RCC 7860 (cell line): ENCODE data around the gene SAMD15.
"Not testable (repeated sequence)": the region's sequence is repeated elsewhere in the genome, so short reads cannot be mapped to it uniquely, and the experiment has no call there.

Experiments
- DNase-seq: peaks from one replicate; pipeline ENCODE4 v3.0.0-alpha.2; 2015; ENCODE audit warnings: low spot score
- FAIRE-seq: peaks from 2 replicates; lab custom pipeline; 2012; peaks lifted over from hg19 to GRCh38; lab: Jason Lieb, UNC

The SAMD15 gene

GRCh38 chr14:77376771-77377501, at the start of gene SAMD15, which contains the start of gene TMED8:
TSS of gene SAMD15 (plus strand) at chr14:77377379. CDS start at chr14:77377419, 40 bp downstream.
TSS of gene TMED8 (minus strand) at chr14:77377094. CDS start at chr14:77377053, 41 bp downstream.
- DNase-seq = peak; percentile 43
- FAIRE-seq = no peak

GRCh38 chr14:77329872-77330271, 47.3 kb upstream of the SAMD15 start:
- DNase-seq (no peak), FAIRE-seq (no peak)

DNA sequence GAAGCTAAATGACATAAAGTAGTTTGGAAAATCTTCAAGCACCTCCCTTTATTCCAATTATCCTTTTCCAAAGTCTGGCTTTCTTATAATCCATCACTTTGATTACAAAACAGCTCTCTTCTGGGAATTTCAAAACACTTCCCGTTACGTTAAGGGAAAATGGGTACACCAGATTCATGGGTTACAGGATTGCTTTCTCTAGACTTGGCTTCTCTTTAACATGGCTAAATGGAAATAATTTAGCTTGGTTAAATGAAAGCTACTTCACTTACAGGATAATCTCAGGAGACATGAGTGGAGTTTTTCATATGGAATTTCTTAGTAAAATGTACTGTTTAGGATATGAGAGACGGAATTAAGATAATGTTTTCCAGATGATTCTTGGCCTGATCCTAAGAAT, 41.6 kb upstream of the SAMD15 start:
- DNase-seq = no peak
- no peak for FAIRE-seq

GRCh38 chr14:77337255-77337654, 39.9 kb upstream of the SAMD15 start:
- not testable (repeated sequence) for FAIRE-seq

DNA sequence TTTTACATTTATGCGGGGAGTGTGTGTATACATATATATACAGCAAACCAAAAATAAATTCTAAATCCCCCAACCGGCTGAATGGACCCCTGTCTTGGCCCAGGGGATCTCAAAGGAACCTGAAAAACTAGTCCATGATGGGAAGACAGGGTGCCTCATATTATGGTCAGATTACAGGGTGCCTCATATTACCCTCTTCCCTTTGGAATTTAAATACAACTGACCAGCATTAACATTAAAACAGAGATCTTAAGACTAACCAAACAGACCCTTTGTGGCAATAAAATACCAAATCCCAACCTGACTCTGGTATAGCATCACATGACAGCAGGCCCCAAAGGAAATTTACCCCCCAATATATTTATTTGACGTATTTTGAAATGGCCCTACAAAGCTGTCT, 39.3 kb upstream of the SAMD15 start:
- DNase-seq (no peak), FAIRE-seq (no peak)

More at GRCh38 chr14:77337255-77337654, 39.9 kb upstream of the SAMD15 start:
- not testable (repeated sequence) for DNase-seq

DNA sequence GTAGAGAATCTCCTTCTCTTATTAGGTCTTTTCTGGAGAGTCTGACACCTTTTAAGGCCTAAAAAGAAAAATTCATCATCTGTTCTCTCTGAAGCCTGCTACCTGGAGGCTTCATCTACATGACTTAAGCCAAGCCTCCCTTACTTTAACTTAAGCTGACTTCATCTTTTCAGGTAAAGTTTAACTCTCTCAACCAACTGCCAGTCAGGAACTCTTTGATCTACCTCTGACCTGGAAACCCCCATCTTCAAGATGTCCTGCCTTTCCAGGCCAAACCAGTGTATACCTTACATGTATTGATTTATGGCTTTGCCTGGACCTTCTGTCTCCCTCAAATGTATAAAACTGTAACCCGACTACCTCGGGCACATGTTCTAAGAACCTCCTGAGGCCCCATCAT, 38.9 kb upstream of the SAMD15 start:
- DNase-seq = no peak
- FAIRE-seq = no peak

DNA sequence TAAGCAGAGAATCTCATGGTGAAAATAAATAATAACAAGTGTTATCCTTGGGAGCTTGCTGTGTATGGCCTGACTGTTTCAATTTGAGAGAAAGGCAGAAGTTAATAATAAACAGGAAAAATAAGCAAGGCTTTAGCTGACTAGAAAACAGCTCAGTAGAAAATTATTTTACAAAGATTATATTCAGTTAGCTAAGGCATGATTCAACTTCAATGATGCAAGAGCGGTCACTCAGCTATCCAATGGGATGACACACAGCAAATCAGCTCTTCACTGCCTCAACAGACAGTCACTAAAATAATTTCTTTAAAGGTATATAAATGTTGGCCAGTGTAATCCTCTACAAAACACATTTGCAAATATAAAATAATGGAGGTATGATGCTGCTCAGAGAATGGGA, 37.8 kb upstream of the SAMD15 start:
- DNase-seq = peak; percentile 22
- no peak for FAIRE-seq

- DNase-seq (no peak), FAIRE-seq (no peak)
Observed at GRCh38 chr14:77340389-77340788, 36.8 kb upstream of the SAMD15 start.

GRCh38 chr14:77342726-77343397, 34.3 kb upstream of the SAMD15 start:
- FAIRE-seq = no peak
- no peak for DNase-seq

DNA sequence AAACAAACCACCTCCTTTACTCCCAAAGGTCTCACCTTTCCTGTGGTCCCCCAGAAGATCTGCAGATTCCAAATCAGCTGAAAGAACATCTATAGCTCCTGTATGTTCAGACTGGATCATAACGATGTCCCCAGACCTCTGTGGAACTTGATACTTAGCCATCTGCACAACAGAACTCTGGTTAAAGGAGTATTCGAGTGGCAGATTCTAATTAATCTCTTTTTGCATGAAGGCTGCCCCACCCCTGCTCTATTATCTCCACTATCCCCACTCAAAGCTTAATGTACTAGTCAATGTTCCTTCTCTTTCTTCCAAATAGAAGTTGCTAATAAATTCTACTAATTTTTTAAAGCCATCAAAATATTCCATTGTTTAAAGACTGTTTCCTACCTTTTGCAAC, 33.5 kb upstream of the SAMD15 start:
- no peak for DNase-seq

GRCh38 chr14:77344377-77344996, 32.7 kb upstream of the SAMD15 start:
- FAIRE-seq = no peak
- no peak for DNase-seq

More for the DNA sequence above, 33.5 kb upstream of the SAMD15 start:
- FAIRE-seq = no peak

DNA sequence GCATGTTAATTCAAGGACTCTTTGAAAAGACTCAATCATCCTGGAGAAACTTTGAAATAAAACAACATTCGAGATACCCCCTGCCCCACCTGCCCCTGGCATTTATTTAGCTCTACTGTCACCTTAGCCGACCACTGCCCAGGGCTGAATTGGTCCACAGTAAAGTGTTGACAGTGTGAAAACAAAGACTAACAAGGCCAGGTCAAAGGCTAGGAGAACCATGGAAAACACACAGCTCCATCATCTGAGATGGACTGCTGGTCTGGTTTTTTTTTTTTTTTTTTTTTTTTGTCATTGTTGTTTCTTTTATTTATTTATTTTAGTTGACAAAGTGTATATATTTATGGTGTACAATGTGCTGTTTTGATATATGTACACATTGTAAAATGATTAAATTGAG, 30.7 kb upstream of the SAMD15 start:
- DNase-seq = no peak
- FAIRE-seq = no peak

DNA sequence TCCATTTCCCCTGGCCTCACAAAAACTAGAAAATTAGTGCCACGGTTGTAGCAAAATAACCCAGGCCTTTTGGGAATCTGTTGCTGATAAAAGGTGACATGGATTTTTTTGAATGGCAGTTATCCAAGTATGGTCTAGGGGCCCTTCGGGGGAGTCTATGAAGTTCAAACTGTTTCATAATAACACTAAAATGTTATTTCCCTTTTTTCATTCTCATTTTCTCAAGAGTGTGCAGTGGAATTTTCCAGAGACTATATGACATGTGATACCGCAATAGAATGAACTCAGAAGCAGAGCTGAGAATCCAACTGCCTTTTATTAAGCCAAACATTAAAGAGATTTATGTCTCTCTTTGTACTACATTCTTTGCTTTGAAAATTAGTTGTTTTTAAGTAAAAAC, 29.4 kb upstream of the SAMD15 start:
- no peak for FAIRE-seq
- DNase-seq = no peak

- DNase-seq (no peak), FAIRE-seq (no peak)
Observed at GRCh38 chr14:77353469-77354141, 23.6 kb upstream of the SAMD15 start.

GRCh38 chr14:77355811-77356210, 21.4 kb upstream of the SAMD15 start:
- FAIRE-seq (no peak), DNase-seq (no peak)

- DNase-seq = no peak
- no peak for FAIRE-seq
Observed at GRCh38 chr14:77356899-77357298, 20.3 kb upstream of the SAMD15 start.

DNA sequence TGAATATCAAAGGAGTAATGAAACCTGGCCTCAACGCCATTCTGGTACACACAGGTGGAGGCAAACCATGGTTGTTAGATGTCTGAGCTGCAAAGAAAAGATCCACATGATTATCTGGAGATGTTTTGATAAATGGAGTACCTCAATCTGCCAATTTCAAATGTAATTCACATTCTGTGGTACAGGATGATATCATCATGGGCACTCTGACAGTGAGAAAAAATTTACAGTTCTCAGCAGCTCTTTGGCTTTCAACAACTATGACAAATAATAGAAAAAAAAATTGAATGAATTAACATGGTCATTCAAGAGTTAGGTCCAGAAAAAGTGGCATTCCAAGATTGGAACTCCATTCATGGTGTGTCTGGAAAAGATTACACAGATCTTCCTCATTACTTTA, 17.6 kb upstream of the SAMD15 start:
- DNase-seq (no peak), FAIRE-seq (no peak)

DNA sequence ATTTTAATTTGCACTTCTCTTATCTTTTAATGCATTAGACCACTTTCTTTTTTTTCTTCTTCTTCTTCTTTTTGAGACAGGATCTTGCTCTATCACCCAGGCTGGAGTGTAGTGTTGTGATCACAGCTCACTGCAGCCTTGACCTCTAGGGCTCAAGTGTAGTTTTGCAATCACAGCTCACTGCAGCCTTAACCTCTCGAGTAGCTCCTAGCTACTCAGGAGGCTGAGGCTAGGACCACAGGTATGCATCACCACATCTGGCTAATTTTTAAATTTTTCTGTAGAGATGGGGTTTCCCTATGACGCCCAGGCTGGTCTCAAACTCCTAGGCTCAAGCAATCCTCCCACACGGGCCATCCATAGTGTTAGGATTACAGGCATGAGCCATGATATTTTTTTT, 13.0 kb upstream of the SAMD15 start:
- FAIRE-seq (no peak), DNase-seq (no peak)

GRCh38 chr14:77369285-77369684, 7.9 kb upstream of the SAMD15 start:
- DNase-seq (no peak), FAIRE-seq (no peak)

DNA sequence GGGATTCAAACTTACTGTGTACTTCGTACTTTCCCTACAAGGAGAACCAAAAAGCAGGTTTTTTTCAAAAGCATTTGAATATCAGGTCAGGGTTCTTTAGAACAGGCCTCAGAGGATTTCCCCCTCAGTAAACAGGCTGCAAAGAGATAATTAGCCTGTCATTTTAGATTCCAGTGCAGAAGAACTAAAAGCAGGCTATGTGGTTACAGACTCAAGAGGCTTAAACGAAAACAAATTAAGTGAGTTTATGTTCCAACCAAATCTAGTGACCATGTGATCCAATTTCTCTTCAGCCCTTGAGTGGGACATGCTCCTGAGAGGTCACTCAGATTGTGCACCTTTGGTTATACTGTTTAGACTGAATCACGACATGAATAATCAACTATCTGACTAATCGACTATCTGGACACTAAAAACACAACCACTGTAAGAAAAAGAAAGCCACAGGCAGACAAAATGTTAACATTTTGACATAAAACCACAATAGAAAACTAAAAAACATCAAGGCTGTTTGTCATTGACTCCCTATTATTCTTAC, 4.8 kb upstream of the SAMD15 start:
- no peak for FAIRE-seq
- DNase-seq = no peak
